ENCODE results near the gene CDKN2A. TPM values are rescaled to one million over a fixed set of nuclear protein-coding genes. Genes with fewer than 3 reads are reported as not detected.

The CDKN2A gene
- total and polyA plus RNA-seq, 3 experiments from 2014 or later = 3.9 to 6.8 (median 4.1) TPM

DNA sequence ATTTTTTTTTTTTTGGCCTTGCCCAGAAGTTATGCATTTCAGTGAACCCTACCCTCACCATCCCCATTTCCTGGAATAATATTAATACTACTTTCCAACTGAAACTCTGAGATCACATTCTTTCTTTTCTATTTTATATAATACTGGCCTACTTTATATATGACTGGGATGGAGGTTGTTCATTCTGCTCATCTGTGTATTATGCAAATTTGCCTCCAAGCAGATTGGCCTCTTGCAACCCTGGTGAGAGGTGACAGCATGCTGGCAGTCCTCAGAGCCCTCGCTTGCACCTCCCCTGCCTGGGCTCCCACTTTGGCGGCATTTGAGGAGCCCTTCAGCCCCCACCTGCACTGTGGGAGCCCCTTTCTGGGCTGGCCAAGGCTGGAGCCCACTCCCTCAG, 35.4 kb downstream of the CDKN2A start:
- Histone ChIP-seq H3K4me1 (ENCODE audit: insufficient read depth, low read length) (no peaks in the 10 kb centered on the region), H3K27ac (ENCODE audit: low read depth, low read length) (no peak overlapping the region), H3K36me3 (ENCODE audit: insufficient read depth, low read length) (no peaks in the 10 kb centered on the region), H3K9me3 (ENCODE audit: low read length) (no peaks in the 10 kb centered on the region), H3K4me3 (ENCODE audit: low read length) (no peak overlapping the region), H3K27me3 (ENCODE audit: insufficient read depth, low read length, poor library complexity, severe bottlenecking) (peaks cover 12% of the 10 kb centered on the region)
- Mint-ChIP-seq H3K36me3 (peaks cover 0 to 4% (median 0%) of the 10 kb centered on the region in 3 donors), H3K4me1 (no peaks in the 10 kb centered on the region), H3K9me3 (peaks cover 3 to 14% (median 7%) of the 10 kb centered on the region in 5 donors), H3K27ac (no peak overlapping the region), H3K4me3 (no peak overlapping the region), H3K27me3 (peaks cover 27 to 41% of the 10 kb centered on the region in 2 donors)
- ChIA-PET CTCF (no interaction called here), POLR2A (no interaction called here)
- no peak for DNase-seq

GRCh38 chr9:21945606-21946005, 48.6 kb downstream of the CDKN2A start:
- Mint-ChIP-seq H3K27me3 (peaks cover 18 to 37% of the 10 kb centered on the region in 2 donors), H3K27ac (no peak overlapping the region), H3K36me3 (peaks cover 0 to 5% (median 1%) of the 10 kb centered on the region in 3 donors), H3K4me1 (no peaks in the 10 kb centered on the region), H3K9me3 (peaks cover 0 to 3% (median 0%) of the 10 kb centered on the region in 5 donors), H3K4me3 (no peak overlapping the region)
- Histone ChIP-seq H3K4me3 (ENCODE audit: low read length) (no peak overlapping the region), H3K27me3 (ENCODE audit: insufficient read depth, low read length, poor library complexity, severe bottlenecking) (peaks cover 3% of the 10 kb centered on the region), H3K36me3 (ENCODE audit: insufficient read depth, low read length) (no peaks in the 10 kb centered on the region), H3K4me1 (ENCODE audit: insufficient read depth, low read length) (no peaks in the 10 kb centered on the region), H3K9me3 (ENCODE audit: low read length) (no peaks in the 10 kb centered on the region), H3K27ac (ENCODE audit: low read depth, low read length) (no peak overlapping the region)
- no peak for DNase-seq
- POLR2A ChIA-PET = no interaction called here
- CTCF ChIA-PET = no interaction called here

GRCh38 chr9:21943464-21943863, 50.7 kb downstream of the CDKN2A start:
- Histone ChIP-seq H3K9me3 (ENCODE audit: low read length) (no peaks in the 10 kb centered on the region), H3K4me3 (ENCODE audit: low read length) (no peak overlapping the region), H3K4me1 (ENCODE audit: insufficient read depth, low read length) (no peaks in the 10 kb centered on the region), H3K27me3 (ENCODE audit: insufficient read depth, low read length, poor library complexity, severe bottlenecking) (peaks cover 3% of the 10 kb centered on the region), H3K27ac (ENCODE audit: low read depth, low read length) (no peak overlapping the region), H3K36me3 (ENCODE audit: insufficient read depth, low read length) (no peaks in the 10 kb centered on the region)
- Mint-ChIP-seq H3K4me3 (no peak overlapping the region), H3K9me3 (peaks cover 0 to 3% (median 0%) of the 10 kb centered on the region in 5 donors), H3K27me3 (peaks cover 18 to 37% of the 10 kb centered on the region in 2 donors), H3K36me3 (peaks cover 0 to 4% (median 1%) of the 10 kb centered on the region in 3 donors), H3K27ac (no peak overlapping the region), H3K4me1 (no peaks in the 10 kb centered on the region)
- ChIA-PET POLR2A (no interaction called here), CTCF (no interaction called here)
- no peak for DNase-seq

DNA sequence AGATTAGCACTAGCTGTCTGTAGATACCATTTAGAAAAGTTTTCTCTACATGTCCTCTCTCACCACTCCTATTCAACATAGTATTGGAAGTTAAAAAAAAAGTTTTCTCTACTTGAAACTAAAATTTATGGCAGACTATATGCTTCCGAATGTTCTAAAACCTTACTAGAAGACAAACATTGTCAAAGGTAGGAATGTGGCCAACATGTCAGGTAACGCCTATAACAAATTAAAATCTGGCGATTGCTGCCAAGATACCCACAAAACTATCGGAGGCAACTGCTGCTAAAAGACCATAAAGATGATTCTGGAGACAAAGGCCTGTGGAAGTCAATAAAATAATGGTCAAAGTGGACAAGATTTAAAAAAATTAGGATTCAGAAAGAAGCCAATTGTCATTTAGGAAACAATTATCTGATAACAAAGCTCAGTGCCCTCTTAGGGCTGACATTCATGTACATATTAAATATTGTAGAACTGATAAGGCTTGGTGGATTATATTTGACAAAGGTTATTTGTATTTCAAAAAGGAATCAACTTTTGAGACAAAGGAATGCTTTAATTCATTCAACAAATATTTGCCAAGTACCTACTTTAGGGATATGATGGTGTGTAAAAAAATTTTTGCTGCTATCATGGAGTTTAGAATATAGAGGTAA, 52.7 kb downstream of the CDKN2A start:
- Histone ChIP-seq H3K9me3 (ENCODE audit: low read length) (no peaks in the 10 kb centered on the region), H3K4me1 (ENCODE audit: insufficient read depth, low read length) (no peaks in the 10 kb centered on the region), H3K4me3 (ENCODE audit: low read length) (no peak overlapping the region), H3K27me3 (ENCODE audit: insufficient read depth, low read length, poor library complexity, severe bottlenecking) (peaks cover 3% of the 10 kb centered on the region), H3K36me3 (ENCODE audit: insufficient read depth, low read length) (no peaks in the 10 kb centered on the region), H3K27ac (ENCODE audit: low read depth, low read length) (no peak overlapping the region)
- H3K27ac Mint-ChIP-seq = no peak overlapping the region
- POLR2A ChIA-PET = no interaction called here
- H3K36me3 Mint-ChIP-seq = no peaks in the 10 kb centered on the region
- no peak overlapping the region for H3K4me3 Mint-ChIP-seq
- peaks cover 16 to 37% of the 10 kb centered on the region in 2 donors for H3K27me3 Mint-ChIP-seq
- CTCF ChIA-PET = no interaction called here
- H3K4me1 Mint-ChIP-seq = no peaks in the 10 kb centered on the region
- H3K9me3 Mint-ChIP-seq = no peaks in the 10 kb centered on the region
- no peak for DNase-seq

- no peak overlapping the region for H3K4me3 Mint-ChIP-seq
- no peaks in the 10 kb centered on the region for H3K9me3 Mint-ChIP-seq
- no peaks in the 10 kb centered on the region for H3K27me3 ChIP-seq (ENCODE audit: insufficient read depth, low read length, poor library complexity, severe bottlenecking)
- no peaks in the 10 kb centered on the region for H3K36me3 ChIP-seq (ENCODE audit: insufficient read depth, low read length)
- H3K4me1 ChIP-seq (ENCODE audit: insufficient read depth, low read length) = no peaks in the 10 kb centered on the region
- peaks cover 2% of the 10 kb centered on the region in 2 donors for H3K27me3 Mint-ChIP-seq
- no peak overlapping the region for H3K4me3 ChIP-seq (ENCODE audit: low read length)
- H3K4me1 Mint-ChIP-seq = no peaks in the 10 kb centered on the region
- DNase-seq = no peak
- POLR2A ChIA-PET = no interaction called here
- CTCF ChIA-PET = no interaction called here
- no peaks in the 10 kb centered on the region for H3K9me3 ChIP-seq (ENCODE audit: low read length)
- no peak overlapping the region for H3K27ac ChIP-seq (ENCODE audit: low read depth, low read length)
- peaks cover 2 to 13% (median 2%) of the 10 kb centered on the region in 3 donors for H3K36me3 Mint-ChIP-seq
- H3K27ac Mint-ChIP-seq = no peak overlapping the region
Measured at GRCh38 chr9:21936161-21936560, 58.0 kb downstream of the CDKN2A start.

DNA sequence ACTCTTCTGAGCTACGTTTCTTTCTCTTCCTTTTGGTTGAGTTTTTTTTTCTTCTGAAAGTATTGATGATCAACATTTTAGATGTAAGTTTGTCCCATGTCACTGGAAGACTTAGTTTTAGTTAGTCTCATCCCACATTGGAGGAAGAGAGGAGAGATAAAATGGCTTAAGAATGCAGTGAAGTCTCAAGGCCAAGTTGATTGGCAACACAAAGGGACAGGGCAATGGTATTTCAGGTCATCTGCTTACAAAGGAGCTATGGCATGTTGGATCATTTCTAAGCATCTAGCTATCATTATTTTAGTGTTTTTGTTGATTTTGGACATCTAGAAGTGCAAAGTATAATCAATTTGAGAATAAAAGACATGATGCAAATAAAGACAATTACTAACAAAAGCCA, 58.6 kb downstream of the CDKN2A start:
- Histone ChIP-seq H3K27ac (ENCODE audit: low read depth, low read length) (no peak overlapping the region), H3K4me3 (ENCODE audit: low read length) (no peak overlapping the region), H3K36me3 (ENCODE audit: insufficient read depth, low read length) (no peaks in the 10 kb centered on the region), H3K27me3 (ENCODE audit: insufficient read depth, low read length, poor library complexity, severe bottlenecking) (no peaks in the 10 kb centered on the region), H3K4me1 (ENCODE audit: insufficient read depth, low read length) (no peaks in the 10 kb centered on the region), H3K9me3 (ENCODE audit: low read length) (no peaks in the 10 kb centered on the region)
- H3K4me1 Mint-ChIP-seq = no peaks in the 10 kb centered on the region
- no peak for DNase-seq
- H3K9me3 Mint-ChIP-seq = no peaks in the 10 kb centered on the region
- ChIA-PET POLR2A (no interaction called here), CTCF (no interaction called here)
- H3K36me3 Mint-ChIP-seq = peaks cover 2 to 19% (median 4%) of the 10 kb centered on the region in 3 donors
- H3K27ac Mint-ChIP-seq = no peak overlapping the region
- peaks cover 0 to 1% of the 10 kb centered on the region in 2 donors for H3K27me3 Mint-ChIP-seq
- no peak overlapping the region for H3K4me3 Mint-ChIP-seq

GRCh38 chr9:21933865-21934264, 60.3 kb downstream of the CDKN2A start:
- Mint-ChIP-seq H3K36me3 (peaks cover 4 to 24% (median 5%) of the 10 kb centered on the region in 3 donors), H3K27ac (no peak overlapping the region), H3K4me1 (no peaks in the 10 kb centered on the region), H3K9me3 (no peaks in the 10 kb centered on the region), H3K27me3 (peaks cover 0 to 1% of the 10 kb centered on the region in 2 donors), H3K4me3 (no peak overlapping the region)
- Histone ChIP-seq H3K4me3 (ENCODE audit: low read length) (no peak overlapping the region), H3K9me3 (ENCODE audit: low read length) (no peaks in the 10 kb centered on the region), H3K27me3 (ENCODE audit: insufficient read depth, low read length, poor library complexity, severe bottlenecking) (no peaks in the 10 kb centered on the region), H3K36me3 (ENCODE audit: insufficient read depth, low read length) (no peaks in the 10 kb centered on the region), H3K4me1 (ENCODE audit: insufficient read depth, low read length) (no peaks in the 10 kb centered on the region), H3K27ac (ENCODE audit: low read depth, low read length) (no peak overlapping the region)
- ChIA-PET POLR2A (no interaction called here), CTCF (interaction anchor here (1.4 kb wide), 1 partner anchor 75 kb away, joined by 4 read pairs; the partner anchor contains the start of gene CDKN2B)
- no peak for DNase-seq

DNA sequence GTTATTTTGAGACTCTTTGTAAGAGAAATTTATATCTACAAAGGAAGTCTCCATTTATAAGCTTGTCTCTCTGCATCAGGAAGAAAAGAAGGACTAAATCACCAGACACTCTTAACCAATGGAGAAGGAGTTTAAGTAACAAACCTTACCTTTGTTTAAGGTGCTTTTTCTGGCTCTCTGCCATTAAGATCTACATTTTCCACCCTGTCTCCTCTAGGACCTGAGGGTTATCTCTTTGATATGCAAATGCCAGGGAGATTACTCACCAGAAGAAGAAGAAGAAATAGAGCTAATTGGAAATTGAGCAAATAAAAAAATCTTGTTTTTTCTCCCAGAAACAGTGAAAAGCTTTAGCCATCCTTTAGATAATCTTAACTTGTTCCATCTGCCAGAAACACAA, 60.9 kb downstream of the CDKN2A start:
- Histone ChIP-seq H3K27ac (ENCODE audit: low read depth, low read length) (no peak overlapping the region), H3K9me3 (ENCODE audit: low read length) (no peaks in the 10 kb centered on the region), H3K4me3 (ENCODE audit: low read length) (no peak overlapping the region), H3K4me1 (ENCODE audit: insufficient read depth, low read length) (no peaks in the 10 kb centered on the region), H3K36me3 (ENCODE audit: insufficient read depth, low read length) (no peaks in the 10 kb centered on the region), H3K27me3 (ENCODE audit: insufficient read depth, low read length, poor library complexity, severe bottlenecking) (no peaks in the 10 kb centered on the region)
- H3K4me1 Mint-ChIP-seq = no peaks in the 10 kb centered on the region
- no peak overlapping the region for H3K27ac Mint-ChIP-seq
- ChIA-PET POLR2A (no interaction called here), CTCF (interaction anchor here (1.4 kb wide), 1 partner anchor 76 kb away, joined by 4 read pairs; the partner anchor contains the start of gene CDKN2B)
- no peak overlapping the region for H3K4me3 Mint-ChIP-seq
- peaks cover 4 to 24% (median 5%) of the 10 kb centered on the region in 3 donors for H3K36me3 Mint-ChIP-seq
- H3K27me3 Mint-ChIP-seq = peaks cover 0 to 1% of the 10 kb centered on the region in 2 donors
- H3K9me3 Mint-ChIP-seq = no peaks in the 10 kb centered on the region
- no peak for DNase-seq

All from CD8-positive, alpha-beta memory T cell (primary cell).